CD14-positive monocyte (primary cell): ENCODE measurements around the gene MYO7A. TPM values are rescaled to one million over a fixed set of nuclear protein-coding genes. Genes with fewer than 3 reads are reported as not detected.

ENCODE experiments used
- DNase-seq, 3 donors: peaks; one replicate each; pipeline ENCODE4 v3.0.0-alpha.2; 2011 to 2022
- H2AFZ ChIP-seq: 2 replicates; pipeline ENCODE4 v1.6.0; 2012; ENCODE audit warnings: mild to moderate bottlenecking, low read depth, low read length, inconsistent platforms; ENCODE audit not compliant: insufficient read depth, poor library complexity, severe bottlenecking
- H3K27ac ChIP-seq, 2 donors: 1 replicate in 1 of 2; 2 replicates in 1 of 2; pipeline ENCODE4 v1.5.1; 2012 to 2013; ENCODE audit warnings: low read length in 2 of 2, control low read depth in 1 of 2, inconsistent platforms in 1 of 2, low read depth in 1 of 2, mild to moderate bottlenecking in 1 of 2
- H3K27me3 ChIP-seq, 2 donors: one replicate each; pipeline versions ENCODE4 v1.6.0 to v1.6.1; 2011 to 2013; ENCODE audit warnings: low read length in 2 of 2; ENCODE audit not compliant: control insufficient read depth in 2 of 2, insufficient read depth in 2 of 2
- H3K36me3 ChIP-seq, 2 donors: replicated peaks in 1 of 2; 1 replicate in 1 of 2; 2 replicates in 1 of 2; pipeline versions ENCODE4 v1.5.1 to v1.6.1; 2012 to 2013; ENCODE audit warnings: low read length in 2 of 2, control low read depth in 1 of 2, inconsistent platforms in 1 of 2, mild to moderate bottlenecking in 1 of 2; ENCODE audit not compliant: insufficient read depth in 2 of 2, control insufficient read depth in 1 of 2
- H3K4me1 ChIP-seq, 2 donors: 1 replicate in 1 of 2; 2 replicates in 1 of 2; pipeline versions ENCODE4 v1.5.1 to v1.6.1; 2012 to 2013; ENCODE audit warnings: low read length in 2 of 2, control low read depth in 1 of 2, inconsistent platforms in 1 of 2, mild to moderate bottlenecking in 1 of 2, moderate library complexity in 1 of 2; ENCODE audit not compliant: insufficient read depth in 2 of 2, control insufficient read depth in 1 of 2
- H3K4me2 ChIP-seq: replicated peaks from 2 replicates; pipeline ENCODE3; 2012; ENCODE audit warnings: low read length, moderate library complexity, mild to moderate bottlenecking; ENCODE audit not compliant: poor library complexity, severe bottlenecking; ENCODE audit errors: extremely low read depth
- H3K4me3 ChIP-seq, 3 experiments: fragments of 200-600 bp in 1 of 3; sonication (generic) in 1 of 3; replicated peaks in 1 of 3; 1 replicate in 2 of 3; 2 replicates in 1 of 3; pipeline ENCODE4 v1.5.1; 2011 to 2013; ENCODE audit warnings: low read length in 3 of 3, mild to moderate bottlenecking in 3 of 3, control low read depth in 2 of 3, low read depth in 2 of 3, inconsistent platforms in 1 of 3, moderate library complexity in 1 of 3
- H3K79me2 ChIP-seq: 2 replicates; pipeline ENCODE4 v1.6.0; 2012; ENCODE audit warnings: mild to moderate bottlenecking, control low read depth, inconsistent platforms, low read length, moderate library complexity; ENCODE audit not compliant: insufficient read depth
- H3K9ac ChIP-seq: 2 replicates; pipeline ENCODE4 v1.6.0; 2017; ENCODE audit warnings: low read length, mild to moderate bottlenecking; ENCODE audit not compliant: insufficient read depth, poor library complexity, severe bottlenecking
- H3K9me3 ChIP-seq, 2 donors: replicated peaks in 1 of 2; 1 replicate in 1 of 2; 2 replicates in 1 of 2; pipeline versions ENCODE4 v1.5.1 to v1.6.1; 2012 to 2013; ENCODE audit warnings: low read length in 2 of 2, control low read depth in 1 of 2; ENCODE audit not compliant: control insufficient read depth in 1 of 2, insufficient read depth in 1 of 2
- H4K20me1 ChIP-seq: 2 replicates; pipeline ENCODE4 v1.6.0; 2012; ENCODE audit warnings: mild to moderate bottlenecking, low read length, control low read depth, moderate library complexity; ENCODE audit not compliant: insufficient read depth
- H3K27ac Mint-ChIP-seq, 7 donors: one replicate each; pipeline ENCODE4 v1.8.0; 2020; ENCODE audit warnings: mild to moderate bottlenecking in 7 of 7, mixed read lengths in 7 of 7, moderate library complexity in 6 of 7, inconsistent platforms in 2 of 7
- H3K27me3 Mint-ChIP-seq, 3 donors: one replicate each; pipeline ENCODE4 v1.8.0; 2021 to 2022; ENCODE audit warnings: low read depth in 3 of 3, mild to moderate bottlenecking in 3 of 3, mixed read lengths in 3 of 3, moderate library complexity in 3 of 3, inconsistent platforms in 1 of 3
- H3K36me3 Mint-ChIP-seq, 2 donors: one replicate each; pipeline ENCODE4 v1.8.0; 2020; ENCODE audit warnings: mixed read lengths in 2 of 2, inconsistent platforms in 1 of 2, mild to moderate bottlenecking in 1 of 2
- H3K4me1 Mint-ChIP-seq: one replicate; pipeline ENCODE4 v1.8.0; 2020; ENCODE audit warnings: mild to moderate bottlenecking, mixed read lengths
- H3K4me3 Mint-ChIP-seq, 2 donors: one replicate each; pipeline ENCODE4 v1.8.0; 2020; ENCODE audit warnings: mild to moderate bottlenecking in 2 of 2, mixed read lengths in 2 of 2, moderate library complexity in 1 of 2
- H3K9me3 Mint-ChIP-seq, 7 donors: one replicate each; pipeline ENCODE4 v1.8.0; 2020 to 2022; ENCODE audit warnings: mixed read lengths in 7 of 7, mild to moderate bottlenecking in 6 of 7, moderate library complexity in 6 of 7, inconsistent platforms in 2 of 7
- WGBS: methylation state at CpG from one replicate; pipeline ENCODE4 v1.1.5; 2013; ENCODE audit warnings: missing lambda C conversion rate; ENCODE audit not compliant: insufficient coverage; 5-methylcytosine and 5-hydroxymethylcytosine counted together
- intact Hi-C, 2 donors: fragments of 100-400 bp; cut with micrococcal nuclease; formaldehyde crosslinking; loops; one replicate each; pipeline versions ENCODE4 v1.15.0 to v1.15.1; 2023
- polyA plus RNA-seq, 3 donors: library from polyadenylated mRNA; depleted of rRNA in 1 of 3; unstranded in 2 of 3; stranded (reverse) in 1 of 3; fragments of 300-500 nt in 2 of 3; fragments of >200 nt in 1 of 3; fragmentation: Illumina TruSeq in 2 of 3; gene quantifications; 1 replicate in 2 of 3; 2 replicates in 1 of 3; pipeline ENCODE4 v1.2.3, GENCODE V29; 2012 to 2021
- TF ChIP-seq, protein P1 (sequence below): fragments of 200-600 bp; IDR thresholded peaks from one replicate; pipeline ENCODE4 v1.8.0; 2022; ENCODE audit warnings: antibody characterized with exemption, mild to moderate bottlenecking

The MYO7A gene
- polyA plus RNA-seq, 3 donors: 3.5 to 7.8 (median 3.6) TPM

DNA sequence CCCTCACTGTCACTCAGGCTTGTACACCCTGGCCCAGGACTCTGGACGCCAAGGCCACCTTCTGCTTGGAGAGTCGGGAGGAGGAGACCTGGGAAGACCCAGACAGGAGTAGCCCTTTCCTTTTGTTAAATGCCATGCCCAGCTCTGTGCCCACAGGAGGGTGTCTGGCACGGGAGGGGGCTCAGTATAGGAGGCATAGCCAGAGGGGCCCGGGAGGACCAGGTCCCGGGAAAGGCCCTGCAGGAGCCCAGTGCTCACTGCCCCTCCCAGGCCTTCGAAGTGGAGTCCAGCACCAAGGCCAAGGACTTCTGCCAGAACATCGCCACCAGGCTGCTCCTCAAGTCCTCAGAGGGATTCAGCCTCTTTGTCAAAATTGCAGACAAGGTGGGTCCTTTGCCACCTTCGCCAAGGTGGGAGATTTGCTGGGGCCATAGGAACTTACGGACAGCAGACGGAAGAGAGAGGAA is 79.0 kb downstream of the MYO7A start:
- H3K27ac Mint-ChIP-seq: no peak overlapping the region
- no peak overlapping the region for H3K4me2 ChIP-seq
- H3K9me3 ChIP-seq: no peaks in the 10 kb centered on the region
- TF ChIP-seq, protein P1, sequence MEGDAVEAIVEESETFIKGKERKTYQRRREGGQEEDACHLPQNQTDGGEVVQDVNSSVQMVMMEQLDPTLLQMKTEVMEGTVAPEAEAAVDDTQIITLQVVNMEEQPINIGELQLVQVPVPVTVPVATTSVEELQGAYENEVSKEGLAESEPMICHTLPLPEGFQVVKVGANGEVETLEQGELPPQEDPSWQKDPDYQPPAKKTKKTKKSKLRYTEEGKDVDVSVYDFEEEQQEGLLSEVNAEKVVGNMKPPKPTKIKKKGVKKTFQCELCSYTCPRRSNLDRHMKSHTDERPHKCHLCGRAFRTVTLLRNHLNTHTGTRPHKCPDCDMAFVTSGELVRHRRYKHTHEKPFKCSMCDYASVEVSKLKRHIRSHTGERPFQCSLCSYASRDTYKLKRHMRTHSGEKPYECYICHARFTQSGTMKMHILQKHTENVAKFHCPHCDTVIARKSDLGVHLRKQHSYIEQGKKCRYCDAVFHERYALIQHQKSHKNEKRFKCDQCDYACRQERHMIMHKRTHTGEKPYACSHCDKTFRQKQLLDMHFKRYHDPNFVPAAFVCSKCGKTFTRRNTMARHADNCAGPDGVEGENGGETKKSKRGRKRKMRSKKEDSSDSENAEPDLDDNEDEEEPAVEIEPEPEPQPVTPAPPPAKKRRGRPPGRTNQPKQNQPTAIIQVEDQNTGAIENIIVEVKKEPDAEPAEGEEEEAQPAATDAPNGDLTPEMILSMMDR: no peak
- H3K79me2 ChIP-seq: no peaks in the 10 kb centered on the region
- DNase-seq: no peak
- H3K4me3 Mint-ChIP-seq: no peak overlapping the region
- 88% methylated on average over 8 of the region's 10 CpGs for WGBS
- H3K4me1 ChIP-seq: peaks cover 0 to 5% of the 10 kb centered on the region in 2 donors
- H2AFZ ChIP-seq: no peak overlapping the region
- H3K27me3 ChIP-seq: no peaks in the 10 kb centered on the region
- intact Hi-C loops: no loop called here
- H3K36me3 Mint-ChIP-seq: peaks cover 1 to 9% of the 10 kb centered on the region in 2 donors
- no peaks in the 10 kb centered on the region for H3K9me3 Mint-ChIP-seq
- no peaks in the 10 kb centered on the region for H4K20me1 ChIP-seq
- peaks cover 11% of the 10 kb centered on the region for H3K4me1 Mint-ChIP-seq
- peaks cover 0 to 5% of the 10 kb centered on the region in 2 donors for H3K36me3 ChIP-seq
- H3K4me3 ChIP-seq: no peak overlapping the region
- H3K27me3 Mint-ChIP-seq: peaks cover 0 to 1% (median 0%) of the 10 kb centered on the region in 3 donors
- H3K27ac ChIP-seq: no peak overlapping the region
- no peak overlapping the region for H3K9ac ChIP-seq

DNA sequence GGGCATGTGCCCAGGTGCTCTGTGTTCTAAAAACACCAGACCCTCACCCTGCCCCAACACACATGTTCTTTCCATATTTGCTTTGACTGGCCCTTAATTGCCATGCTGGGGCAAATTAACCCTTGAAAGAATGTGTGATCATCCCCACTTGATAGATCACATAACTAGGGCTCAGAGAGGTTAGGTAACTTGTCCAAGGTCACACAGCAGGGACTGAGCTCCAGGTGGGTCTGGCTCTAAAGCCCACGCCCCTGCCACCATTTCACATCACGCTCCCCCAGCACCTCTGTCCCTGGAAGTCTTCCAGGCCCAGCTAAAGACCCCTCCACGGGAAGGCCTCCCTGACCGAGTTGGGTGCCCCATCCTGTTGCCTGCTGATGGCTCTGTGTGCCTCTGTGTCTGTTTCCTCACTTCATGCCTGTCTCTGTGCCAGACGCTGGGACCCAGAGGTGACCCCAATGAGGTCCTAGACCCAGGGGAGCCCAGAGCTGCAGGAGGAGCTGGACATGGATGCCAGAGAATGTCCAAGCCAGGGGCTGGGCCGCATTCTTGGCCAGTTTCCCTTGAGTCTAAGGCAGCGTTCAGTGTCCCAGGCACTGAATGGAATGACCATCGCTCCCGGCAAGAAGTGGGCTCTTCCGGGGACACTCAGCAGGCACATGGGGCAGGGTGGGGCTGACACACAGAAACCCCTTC is 79.7 kb downstream of the MYO7A start:
- H3K27ac ChIP-seq: no peak overlapping the region
- peaks cover 0 to 2% (median 0%) of the 10 kb centered on the region in 3 donors for H3K27me3 Mint-ChIP-seq
- H3K9me3 Mint-ChIP-seq: no peaks in the 10 kb centered on the region
- DNase-seq: no peak
- no peak overlapping the region for H3K27ac Mint-ChIP-seq
- H3K4me1 Mint-ChIP-seq: peaks cover 11% of the 10 kb centered on the region
- H3K4me1 ChIP-seq: peaks cover 0 to 5% of the 10 kb centered on the region in 2 donors
- H3K4me2 ChIP-seq: no peak overlapping the region
- H3K36me3 ChIP-seq: peaks cover 0 to 2% of the 10 kb centered on the region in 2 donors
- no peak overlapping the region for H3K9ac ChIP-seq
- 93% methylated on average over 10 of the region's 10 CpGs for WGBS
- H3K79me2 ChIP-seq: no peaks in the 10 kb centered on the region
- peaks cover 1 to 6% of the 10 kb centered on the region in 2 donors for H3K36me3 Mint-ChIP-seq
- H3K4me3 Mint-ChIP-seq: no peak overlapping the region
- H3K4me3 ChIP-seq: no peak overlapping the region
- intact Hi-C loops: no loop called here
- H3K27me3 ChIP-seq: no peaks in the 10 kb centered on the region
- no peak overlapping the region for H2AFZ ChIP-seq
- no peaks in the 10 kb centered on the region for H3K9me3 ChIP-seq
- H4K20me1 ChIP-seq: no peaks in the 10 kb centered on the region
- TF ChIP-seq, protein P1: no peak
